Measurements from ENCODE around the gene CEP83.

DNA sequence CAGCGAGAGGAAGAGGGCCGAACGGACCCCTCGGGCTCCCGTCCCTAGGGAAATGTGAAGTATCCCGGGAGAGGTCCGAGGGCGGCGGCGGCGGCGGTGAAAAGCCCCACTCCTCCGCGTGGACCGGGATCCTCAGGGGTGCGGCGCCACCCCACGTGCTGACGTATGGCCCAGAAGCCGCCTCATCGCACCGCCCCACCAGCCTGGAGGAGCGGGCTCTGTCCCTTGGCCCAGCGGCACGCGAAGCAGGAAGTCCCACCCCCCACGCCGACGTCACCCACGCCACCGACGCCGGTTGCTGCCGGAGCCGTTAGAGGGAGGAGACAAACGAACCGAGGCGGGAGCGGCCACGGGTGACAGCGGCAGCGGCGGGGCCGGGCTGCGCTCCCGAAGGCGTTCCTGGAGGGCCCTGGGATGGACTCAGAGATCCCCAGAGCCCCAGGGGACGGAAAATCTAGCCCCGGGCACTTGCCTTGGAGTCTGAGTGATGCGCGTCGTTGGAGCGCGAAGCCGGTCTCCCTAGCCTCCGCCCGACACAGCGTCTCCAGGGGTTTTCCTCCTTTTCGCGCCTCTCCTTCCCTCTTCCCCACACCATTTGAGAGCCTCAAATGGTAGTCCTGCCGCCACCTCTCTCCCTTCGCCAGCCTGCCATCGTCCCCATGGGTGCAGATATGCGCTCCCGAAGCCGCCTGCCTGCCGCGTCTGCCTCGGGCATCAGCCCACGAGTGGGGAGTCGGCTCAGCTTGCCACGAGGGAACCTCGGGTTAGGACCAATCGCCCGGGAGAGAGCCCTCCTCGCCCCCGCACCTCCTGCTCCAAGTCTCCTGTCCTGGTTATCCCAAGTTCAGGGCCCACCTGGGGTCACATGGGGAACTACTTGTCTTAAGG, at the start of gene CEP83:
- TF ChIP-seq, protein P1, sequence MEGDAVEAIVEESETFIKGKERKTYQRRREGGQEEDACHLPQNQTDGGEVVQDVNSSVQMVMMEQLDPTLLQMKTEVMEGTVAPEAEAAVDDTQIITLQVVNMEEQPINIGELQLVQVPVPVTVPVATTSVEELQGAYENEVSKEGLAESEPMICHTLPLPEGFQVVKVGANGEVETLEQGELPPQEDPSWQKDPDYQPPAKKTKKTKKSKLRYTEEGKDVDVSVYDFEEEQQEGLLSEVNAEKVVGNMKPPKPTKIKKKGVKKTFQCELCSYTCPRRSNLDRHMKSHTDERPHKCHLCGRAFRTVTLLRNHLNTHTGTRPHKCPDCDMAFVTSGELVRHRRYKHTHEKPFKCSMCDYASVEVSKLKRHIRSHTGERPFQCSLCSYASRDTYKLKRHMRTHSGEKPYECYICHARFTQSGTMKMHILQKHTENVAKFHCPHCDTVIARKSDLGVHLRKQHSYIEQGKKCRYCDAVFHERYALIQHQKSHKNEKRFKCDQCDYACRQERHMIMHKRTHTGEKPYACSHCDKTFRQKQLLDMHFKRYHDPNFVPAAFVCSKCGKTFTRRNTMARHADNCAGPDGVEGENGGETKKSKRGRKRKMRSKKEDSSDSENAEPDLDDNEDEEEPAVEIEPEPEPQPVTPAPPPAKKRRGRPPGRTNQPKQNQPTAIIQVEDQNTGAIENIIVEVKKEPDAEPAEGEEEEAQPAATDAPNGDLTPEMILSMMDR (IDR thresholded peaks at IDR 0.05): no peak
- TF ChIP-seq POLR2A (IDR thresholded peaks at IDR 0.05) (peak in 1 of 2 donors; percentile 86), POLR2AphosphoS5 (IDR thresholded peaks at IDR 0.05; ENCODE audit: insufficient read depth in 1 of 2, low read depth in 1 of 2) (peak; percentile 79 to 98)

Data from vagina (tissue), 2 donors.